Gastrocnemius medialis (tissue), 4 donors: Measurements from ENCODE around the gene ATP1B1. TPM values are rescaled to one million over a fixed set of nuclear protein-coding genes. Genes with fewer than 3 reads are reported as not detected.

Source experiments
- ATAC-seq, 2 donors: fragments of 150-250 bp; one replicate each; pipeline ENCODE4 v1.9.1; 2016
- DNase-seq, 2 donors: peaks; one replicate each; pipeline ENCODE4 v3.0.0-alpha.2; 2019
- H3K27ac ChIP-seq, 4 donors: fragments of 200-600 bp; sonication (generic); 1 replicate in 1 of 4; 2 replicates in 3 of 4; pipeline ENCODE4 v1.5.1; 2016 to 2018; ENCODE audit warnings: mild to moderate bottlenecking in 2 of 4, moderate library complexity in 1 of 4
- H3K27me3 ChIP-seq, 3 donors: fragments of 200-600 bp; sonication (generic) in 2 of 3; 1 replicate in 1 of 3; 2 replicates in 2 of 3; pipeline versions ENCODE4 v1.5.1 to v1.6.0; 2016 to 2019; ENCODE audit warnings: mild to moderate bottlenecking in 1 of 3, moderate library complexity in 1 of 3
- H3K36me3 ChIP-seq, 2 donors: fragments of 200-600 bp; sonication (generic) in 1 of 2; one replicate each; pipeline ENCODE4 v1.5.1; 2017 to 2018
- H3K4me1 ChIP-seq, 2 donors: fragments of 200-600 bp; sonication (generic) in 1 of 2; one replicate each; pipeline ENCODE4 v1.5.1; 2016 to 2017; ENCODE audit warnings: mild to moderate bottlenecking in 2 of 2
- H3K4me3 ChIP-seq, 4 donors: fragments of 200-600 bp; sonication (generic) in 3 of 4; 1 replicate in 1 of 4; 2 replicates in 3 of 4; pipeline ENCODE4 v1.5.1; 2016 to 2019; ENCODE audit warnings: mild to moderate bottlenecking in 2 of 4
- H3K9me3 ChIP-seq, 3 donors: fragments of 200-600 bp; sonication (generic) in 2 of 3; 1 replicate in 1 of 3; 2 replicates in 2 of 3; pipeline ENCODE4 v1.5.1; 2016 to 2019
- POLR2A ChIP-seq, 2 donors: fragments of 450-650 bp; IDR thresholded peaks; one replicate each; pipeline ENCODE4 v1.6.1; 2017; ENCODE audit warnings: antibody characterized with exemption in 2 of 2, mild to moderate bottlenecking in 2 of 2, moderate library complexity in 2 of 2
- in situ Hi-C, 4 donors: fragments of 200-750 bp; cut with MboI; loops; one replicate each; pipeline versions ENCODE4 v1.15.0 to v1.8.0; 2017; ENCODE audit warnings: low sequenced_read_pairs in 4 of 4
- intact Hi-C: fragments of 100-400 bp; cut with DNase I; formaldehyde crosslinking; loops from one replicate; pipeline ENCODE4 v1.15.1; 2023; ENCODE audit warnings: low total_unique reads
- total RNA-seq, 4 donors: library from RNA; depleted of rRNA; stranded (reverse); fragments of >200 nt; gene quantifications; one replicate each; pipeline versions ENCODE4 v1.1.0 to v1.2.3, GENCODE V29; 2016
- TF ChIP-seq, protein P1 (sequence below), 5 experiments: fragments of 450-650 bp in 3 of 5; fragments of 200-600 bp in 2 of 5; sonication (generic) in 2 of 5; IDR thresholded peaks in 4 of 5; conservative IDR thresholded peaks in 1 of 5; 1 replicate in 4 of 5; 2 replicates in 1 of 5; pipeline ENCODE4 v1.5.1; 2016 to 2019; ENCODE audit warnings: antibody characterized with exemption in 5 of 5, mild to moderate bottlenecking in 3 of 5, moderate library complexity in 3 of 5

Gene ATP1B1
- total RNA-seq, 4 donors from 2014 or later, result 111 to 377 (median 324) TPM

DNA sequence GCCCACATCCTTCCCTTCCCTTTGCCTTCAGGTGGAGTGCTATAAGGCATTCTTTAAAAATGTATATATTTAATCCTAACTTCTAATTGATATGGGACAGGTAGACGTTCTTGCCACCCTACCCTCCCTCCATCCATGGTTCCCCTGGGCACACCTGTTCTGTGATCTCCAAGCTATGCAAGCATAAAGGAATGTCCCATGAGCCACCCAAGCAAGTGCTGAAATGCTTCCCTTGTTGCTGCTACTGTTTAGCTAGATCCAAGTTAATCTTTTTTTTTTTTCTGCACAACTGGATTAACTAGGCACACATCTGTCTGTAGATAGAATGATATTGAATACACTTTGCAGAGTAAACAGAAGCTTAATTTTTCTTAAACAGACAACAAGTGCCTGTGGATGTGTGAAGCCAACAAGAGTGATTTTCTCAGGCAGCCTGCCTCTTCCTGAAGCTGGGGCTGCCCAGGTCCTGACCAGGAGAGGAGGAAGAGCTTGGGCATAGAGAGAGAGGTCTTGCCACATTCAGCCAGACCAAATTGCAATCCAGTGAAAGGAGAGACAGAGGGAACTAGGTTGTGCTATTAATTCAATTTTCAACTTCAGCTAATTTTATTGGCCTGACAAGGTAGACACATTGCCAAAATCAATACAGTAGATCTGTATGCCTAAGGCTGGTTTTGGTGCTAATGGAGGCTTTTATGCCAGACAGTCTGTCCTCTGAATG, 28.2 kb upstream of the ATP1B1 start:
- Histone ChIP-seq H3K27me3 (no peaks in the 10 kb centered on the region), H3K4me3 (no peak overlapping the region), H3K4me1 (no peaks in the 10 kb centered on the region), H3K27ac (no peak overlapping the region), H3K36me3 (no peaks in the 10 kb centered on the region), H3K9me3 (no peaks in the 10 kb centered on the region)
- ATAC-seq, result no peak
- TF ChIP-seq, protein P1, sequence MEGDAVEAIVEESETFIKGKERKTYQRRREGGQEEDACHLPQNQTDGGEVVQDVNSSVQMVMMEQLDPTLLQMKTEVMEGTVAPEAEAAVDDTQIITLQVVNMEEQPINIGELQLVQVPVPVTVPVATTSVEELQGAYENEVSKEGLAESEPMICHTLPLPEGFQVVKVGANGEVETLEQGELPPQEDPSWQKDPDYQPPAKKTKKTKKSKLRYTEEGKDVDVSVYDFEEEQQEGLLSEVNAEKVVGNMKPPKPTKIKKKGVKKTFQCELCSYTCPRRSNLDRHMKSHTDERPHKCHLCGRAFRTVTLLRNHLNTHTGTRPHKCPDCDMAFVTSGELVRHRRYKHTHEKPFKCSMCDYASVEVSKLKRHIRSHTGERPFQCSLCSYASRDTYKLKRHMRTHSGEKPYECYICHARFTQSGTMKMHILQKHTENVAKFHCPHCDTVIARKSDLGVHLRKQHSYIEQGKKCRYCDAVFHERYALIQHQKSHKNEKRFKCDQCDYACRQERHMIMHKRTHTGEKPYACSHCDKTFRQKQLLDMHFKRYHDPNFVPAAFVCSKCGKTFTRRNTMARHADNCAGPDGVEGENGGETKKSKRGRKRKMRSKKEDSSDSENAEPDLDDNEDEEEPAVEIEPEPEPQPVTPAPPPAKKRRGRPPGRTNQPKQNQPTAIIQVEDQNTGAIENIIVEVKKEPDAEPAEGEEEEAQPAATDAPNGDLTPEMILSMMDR (IDR thresholded peaks at IDR 0.05 in 4 of 5, conservative IDR thresholded peaks at IDR 0.05 in 1 of 5), result no peak
- TF ChIP-seq POLR2A (IDR thresholded peaks at IDR 0.05), result no peak
- DNase-seq, result no peak
- intact Hi-C loops (no loop called here), in situ Hi-C loops (no loop called here)

GRCh38 chr1:169081503-169082123, 24.9 kb upstream of the ATP1B1 start:
- in situ Hi-C loops, result no loop called here
- ATAC-seq, result no peak
- intact Hi-C loops, result no loop called here

DNA sequence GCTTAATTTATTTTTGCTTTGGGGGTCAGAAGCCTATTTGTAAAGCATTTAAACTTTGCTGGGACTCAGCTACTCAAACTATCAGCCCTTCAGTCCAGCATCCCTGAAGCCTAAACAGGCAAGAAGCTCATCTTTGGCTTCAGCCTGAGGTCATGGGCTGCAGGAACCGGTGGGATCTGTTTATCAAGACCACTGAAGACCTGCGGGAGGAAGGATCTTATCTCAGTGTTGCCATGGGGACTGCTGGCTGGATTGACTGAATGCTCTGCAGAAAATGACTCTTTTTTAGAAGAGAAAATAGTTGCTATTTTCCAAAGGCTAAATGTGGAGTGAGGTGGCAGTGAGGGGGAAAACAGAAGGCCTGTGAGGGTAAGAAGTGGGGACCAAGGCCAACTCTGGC, 20.6 kb upstream of the ATP1B1 start:
- H3K4me1 ChIP-seq, result peaks cover 0 to 4% of the 10 kb centered on the region in 2 donors
- in situ Hi-C loops, result no loop called here
- no peak overlapping the region for H3K4me3 ChIP-seq
- intact Hi-C loops, result loop anchor here (5.0 kb wide), 1 partner anchor 579 kb away; no protein-coding TSS in a partner anchor
- ATAC-seq, result no peak
- no peak for DNase-seq
- H3K27me3 ChIP-seq, result no peaks in the 10 kb centered on the region
- no peak for TF ChIP-seq POLR2A (IDR thresholded peaks at IDR 0.05)
- TF ChIP-seq, protein P1 (IDR thresholded peaks at IDR 0.05 in 4 of 5, conservative IDR thresholded peaks at IDR 0.05 in 1 of 5), result no peak
- no peaks in the 10 kb centered on the region for H3K9me3 ChIP-seq
- no peak overlapping the region for H3K27ac ChIP-seq
- no peaks in the 10 kb centered on the region for H3K36me3 ChIP-seq

More at GRCh38 chr1:169081503-169082123, 24.9 kb upstream of the ATP1B1 start:
- Histone ChIP-seq H3K27ac (no peak overlapping the region), H3K36me3 (no peaks in the 10 kb centered on the region), H3K9me3 (no peaks in the 10 kb centered on the region), H3K4me1 (no peaks in the 10 kb centered on the region), H3K27me3 (no peaks in the 10 kb centered on the region), H3K4me3 (no peak overlapping the region)
- no peak for DNase-seq
- no peak for TF ChIP-seq POLR2A (IDR thresholded peaks at IDR 0.05)
- TF ChIP-seq, protein P1 (IDR thresholded peaks at IDR 0.05 in 4 of 5, conservative IDR thresholded peaks at IDR 0.05 in 1 of 5), result no peak

DNA sequence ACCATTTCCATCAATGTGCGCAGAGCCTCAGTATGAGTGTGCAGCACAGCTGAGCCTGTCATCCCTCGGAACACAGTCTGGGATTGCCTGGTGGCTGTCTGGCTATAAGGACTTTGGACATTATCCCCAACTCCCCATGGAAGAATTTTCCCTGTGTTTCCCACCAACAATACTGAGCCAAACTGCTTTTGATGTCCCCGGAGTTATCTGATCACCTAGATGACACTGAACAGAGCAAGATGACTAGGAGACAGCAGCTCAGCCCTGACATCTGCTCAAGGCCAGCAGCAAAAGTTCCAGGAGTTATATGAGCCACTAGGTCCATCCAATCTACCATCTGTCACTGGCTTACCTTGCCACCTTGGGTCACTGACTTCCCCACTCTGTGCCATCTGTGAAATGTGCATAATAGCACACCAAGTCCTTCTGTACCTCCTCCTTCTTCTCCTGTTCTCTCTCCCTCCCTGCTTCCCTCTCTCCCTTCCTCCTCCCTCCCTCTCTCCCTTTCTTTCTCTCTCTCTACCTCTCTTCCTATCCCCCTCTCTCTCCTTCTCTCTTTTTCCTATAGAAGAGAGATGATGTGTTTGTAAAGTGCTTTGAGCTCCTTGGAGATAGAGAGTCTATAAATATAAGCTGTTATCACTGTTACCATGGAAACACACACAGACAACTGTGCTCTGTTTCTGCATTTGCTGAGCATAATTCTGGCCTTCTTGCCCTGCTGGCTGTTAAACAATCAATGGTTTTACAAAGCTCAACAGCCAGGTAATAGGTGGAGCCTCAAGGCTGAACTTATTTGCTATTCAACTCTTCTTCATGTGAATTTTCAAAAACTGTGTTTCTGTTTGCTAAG, 19.7 kb upstream of the ATP1B1 start:
- no peak overlapping the region for H3K27ac ChIP-seq
- no peaks in the 10 kb centered on the region for H3K27me3 ChIP-seq
- H3K36me3 ChIP-seq, result no peaks in the 10 kb centered on the region
- ATAC-seq, result no peak
- no peak for DNase-seq
- no peak overlapping the region for H3K4me3 ChIP-seq
- peaks cover 0 to 4% of the 10 kb centered on the region in 2 donors for H3K4me1 ChIP-seq
- TF ChIP-seq, protein P1 (IDR thresholded peaks at IDR 0.05 in 4 of 5, conservative IDR thresholded peaks at IDR 0.05 in 1 of 5), result no peak
- TF ChIP-seq POLR2A (IDR thresholded peaks at IDR 0.05), result no peak
- no peaks in the 10 kb centered on the region for H3K9me3 ChIP-seq
- in situ Hi-C loops (no loop called here), intact Hi-C loops (loop anchor here (5.0 kb wide), 1 partner anchor 580 kb away; no protein-coding TSS in a partner anchor)
